ENCODE data around the gene CLASP1. TPM values are rescaled to one million over a fixed set of nuclear protein-coding genes. Genes with fewer than 3 reads are reported as not detected.

The CLASP1 gene
- total and polyA plus RNA-seq, 2 experiments from 2014 or later = 16.6 to 56.3 TPM

DNA sequence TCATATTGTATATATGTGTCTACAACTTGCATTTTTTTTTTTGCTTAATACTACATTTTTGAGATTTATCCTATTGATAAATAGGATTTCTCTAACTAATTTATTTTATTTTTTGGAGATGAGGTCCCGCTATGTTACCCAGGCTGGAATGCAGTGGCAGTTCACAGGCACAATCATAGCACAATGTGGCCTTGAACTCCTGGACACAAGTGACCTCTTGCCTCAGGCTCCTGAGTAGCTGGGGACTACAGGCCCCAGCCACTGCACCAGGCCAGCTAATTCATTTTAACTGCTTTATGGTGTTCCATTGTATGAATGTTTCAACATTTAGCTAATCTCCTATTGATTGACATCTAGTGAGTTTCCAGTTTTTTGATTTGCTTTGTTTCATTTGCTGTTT lies 16.8 kb upstream of the CLASP1 start:
- no peak overlapping the region for H3K27ac ChIP-seq (ENCODE audit: low read depth)
- no peak overlapping the region for H3K27ac Mint-ChIP-seq

More for the DNA sequence above, 16.8 kb upstream of the CLASP1 start:
- Histone ChIP-seq H4K20me1 (replicated peaks; ENCODE audit: insufficient read depth) (no peaks in the 10 kb centered on the region), H3K79me2 (replicated peaks; ENCODE audit: insufficient read depth) (no peaks in the 10 kb centered on the region), H3K36me3 (ENCODE audit: insufficient read depth) (no peaks in the 10 kb centered on the region), H3K4me1 (ENCODE audit: insufficient read depth) (peaks cover 15% of the 10 kb centered on the region), H2AFZ (no peak overlapping the region), H3K9me2 (ENCODE audit: insufficient read depth) (no peaks in the 10 kb centered on the region), H3K27me3 (ENCODE audit: insufficient read depth) (no peaks in the 10 kb centered on the region), H3F3A (replicated peaks; ENCODE audit: low read depth) (no peaks in the 10 kb centered on the region), H3K4me3 (no peak overlapping the region), H3K4me2 (no peak overlapping the region)
- H3K27me3 Mint-ChIP-seq (ENCODE audit: insufficient read depth, low read depth, poor library complexity) = peaks cover 4% of the 10 kb centered on the region
- peaks cover 25% of the 10 kb centered on the region for H3K9me3 Mint-ChIP-seq
- DNase-seq (ENCODE audit: low spot score) = no peak
- H3K36me3 Mint-ChIP-seq (ENCODE audit: low read depth) = peaks cover 16% of the 10 kb centered on the region
- no peak for ATAC-seq
- H3K4me3 Mint-ChIP-seq = no peak overlapping the region
- TF ChIP-seq STAT1 (IDR thresholded peaks at IDR 0.05; ENCODE audit: unreplicated experiment) (no peak), CREB1 (CRISPR knock-in tag; IDR thresholded peaks at IDR 0.05; ENCODE audit: low read depth) (no peak), ZNF462 (CRISPR knock-in tag; IDR thresholded peaks at IDR 0.05) (no peak), NANOG (IDR thresholded peaks at IDR 0.05; ENCODE audit: borderline replicate concordance) (no peak), ZNF114 (CRISPR knock-in tag; IDR thresholded peaks at IDR 0.05) (no peak), EZH2 (IDR thresholded peaks at IDR 0.05; ENCODE audit: low read depth, unreplicated experiment) (no peak), EZH2phosphoT487 (IDR thresholded peaks at IDR 0.05; ENCODE audit: unreplicated experiment) (no peak), JUNB (IDR thresholded peaks at IDR 0.05; ENCODE audit: unreplicated experiment) (no peak), ZNF331 (CRISPR knock-in tag; IDR thresholded peaks at IDR 0.05; ENCODE audit: low read depth) (no peak), POLR2AphosphoS5 (IDR thresholded peaks at IDR 0.05; ENCODE audit: low read depth) (no peak)
- TF ChIP-seq, protein P1, sequence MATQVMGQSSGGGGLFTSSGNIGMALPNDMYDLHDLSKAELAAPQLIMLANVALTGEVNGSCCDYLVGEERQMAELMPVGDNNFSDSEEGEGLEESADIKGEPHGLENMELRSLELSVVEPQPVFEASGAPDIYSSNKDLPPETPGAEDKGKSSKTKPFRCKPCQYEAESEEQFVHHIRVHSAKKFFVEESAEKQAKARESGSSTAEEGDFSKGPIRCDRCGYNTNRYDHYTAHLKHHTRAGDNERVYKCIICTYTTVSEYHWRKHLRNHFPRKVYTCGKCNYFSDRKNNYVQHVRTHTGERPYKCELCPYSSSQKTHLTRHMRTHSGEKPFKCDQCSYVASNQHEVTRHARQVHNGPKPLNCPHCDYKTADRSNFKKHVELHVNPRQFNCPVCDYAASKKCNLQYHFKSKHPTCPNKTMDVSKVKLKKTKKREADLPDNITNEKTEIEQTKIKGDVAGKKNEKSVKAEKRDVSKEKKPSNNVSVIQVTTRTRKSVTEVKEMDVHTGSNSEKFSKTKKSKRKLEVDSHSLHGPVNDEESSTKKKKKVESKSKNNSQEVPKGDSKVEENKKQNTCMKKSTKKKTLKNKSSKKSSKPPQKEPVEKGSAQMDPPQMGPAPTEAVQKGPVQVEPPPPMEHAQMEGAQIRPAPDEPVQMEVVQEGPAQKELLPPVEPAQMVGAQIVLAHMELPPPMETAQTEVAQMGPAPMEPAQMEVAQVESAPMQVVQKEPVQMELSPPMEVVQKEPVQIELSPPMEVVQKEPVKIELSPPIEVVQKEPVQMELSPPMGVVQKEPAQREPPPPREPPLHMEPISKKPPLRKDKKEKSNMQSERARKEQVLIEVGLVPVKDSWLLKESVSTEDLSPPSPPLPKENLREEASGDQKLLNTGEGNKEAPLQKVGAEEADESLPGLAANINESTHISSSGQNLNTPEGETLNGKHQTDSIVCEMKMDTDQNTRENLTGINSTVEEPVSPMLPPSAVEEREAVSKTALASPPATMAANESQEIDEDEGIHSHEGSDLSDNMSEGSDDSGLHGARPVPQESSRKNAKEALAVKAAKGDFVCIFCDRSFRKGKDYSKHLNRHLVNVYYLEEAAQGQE (IDR thresholded peaks at IDR 0.05; ENCODE audit: unreplicated experiment) = no peak
- TF ChIP-seq, protein P2, sequence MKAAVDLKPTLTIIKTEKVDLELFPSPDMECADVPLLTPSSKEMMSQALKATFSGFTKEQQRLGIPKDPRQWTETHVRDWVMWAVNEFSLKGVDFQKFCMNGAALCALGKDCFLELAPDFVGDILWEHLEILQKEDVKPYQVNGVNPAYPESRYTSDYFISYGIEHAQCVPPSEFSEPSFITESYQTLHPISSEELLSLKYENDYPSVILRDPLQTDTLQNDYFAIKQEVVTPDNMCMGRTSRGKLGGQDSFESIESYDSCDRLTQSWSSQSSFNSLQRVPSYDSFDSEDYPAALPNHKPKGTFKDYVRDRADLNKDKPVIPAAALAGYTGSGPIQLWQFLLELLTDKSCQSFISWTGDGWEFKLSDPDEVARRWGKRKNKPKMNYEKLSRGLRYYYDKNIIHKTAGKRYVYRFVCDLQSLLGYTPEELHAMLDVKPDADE (IDR thresholded peaks at IDR 0.05) = no peak
- TF ChIP-seq, protein P3, sequence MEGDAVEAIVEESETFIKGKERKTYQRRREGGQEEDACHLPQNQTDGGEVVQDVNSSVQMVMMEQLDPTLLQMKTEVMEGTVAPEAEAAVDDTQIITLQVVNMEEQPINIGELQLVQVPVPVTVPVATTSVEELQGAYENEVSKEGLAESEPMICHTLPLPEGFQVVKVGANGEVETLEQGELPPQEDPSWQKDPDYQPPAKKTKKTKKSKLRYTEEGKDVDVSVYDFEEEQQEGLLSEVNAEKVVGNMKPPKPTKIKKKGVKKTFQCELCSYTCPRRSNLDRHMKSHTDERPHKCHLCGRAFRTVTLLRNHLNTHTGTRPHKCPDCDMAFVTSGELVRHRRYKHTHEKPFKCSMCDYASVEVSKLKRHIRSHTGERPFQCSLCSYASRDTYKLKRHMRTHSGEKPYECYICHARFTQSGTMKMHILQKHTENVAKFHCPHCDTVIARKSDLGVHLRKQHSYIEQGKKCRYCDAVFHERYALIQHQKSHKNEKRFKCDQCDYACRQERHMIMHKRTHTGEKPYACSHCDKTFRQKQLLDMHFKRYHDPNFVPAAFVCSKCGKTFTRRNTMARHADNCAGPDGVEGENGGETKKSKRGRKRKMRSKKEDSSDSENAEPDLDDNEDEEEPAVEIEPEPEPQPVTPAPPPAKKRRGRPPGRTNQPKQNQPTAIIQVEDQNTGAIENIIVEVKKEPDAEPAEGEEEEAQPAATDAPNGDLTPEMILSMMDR (conservative IDR thresholded peaks at IDR 0.05; ENCODE audit: low read depth in 2 of 2) = no peak
- peaks cover 23% of the 10 kb centered on the region for H3K4me1 Mint-ChIP-seq
